ENCODE measurements around the gene SLC25A13.
"Not testable (repeated sequence)": the region's sequence is repeated elsewhere in the genome, so short reads cannot be mapped to it uniquely, and the experiment has no call there.

The SLC25A13 gene

DNA sequence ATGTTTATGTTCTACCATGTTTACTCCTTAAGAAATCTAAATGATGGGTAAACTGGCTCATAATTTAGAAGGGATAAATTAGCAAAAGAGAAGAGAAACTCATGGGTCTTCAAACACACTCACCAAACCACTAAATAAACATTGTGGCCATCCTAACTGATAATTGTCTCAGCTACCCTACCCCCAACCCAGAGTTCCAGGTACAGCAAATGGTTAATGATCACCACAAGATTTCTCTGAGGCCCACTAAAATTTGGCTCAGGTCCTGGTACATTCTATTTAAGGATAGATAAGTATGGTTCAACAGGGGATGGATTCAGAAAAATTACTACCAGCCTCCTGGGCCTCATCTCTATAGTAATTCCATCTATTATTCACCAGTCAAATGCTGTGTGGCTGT, 21.4 kb downstream of the SLC25A13 start:
- Mint-ChIP-seq H3K36me3 (peaks cover 12 to 18% of the 10 kb centered on the region in 2 donors), H3K4me3 (no peak overlapping the region), H3K9me3 (no peaks in the 10 kb centered on the region), H3K27ac (no peak overlapping the region), H3K4me1 (peaks cover 27 to 46% of the 10 kb centered on the region in 2 donors), H3K27me3 (no peaks in the 10 kb centered on the region)
- ATAC-seq (replicated peaks) (no peak), DNase-seq (no peak)

DNA sequence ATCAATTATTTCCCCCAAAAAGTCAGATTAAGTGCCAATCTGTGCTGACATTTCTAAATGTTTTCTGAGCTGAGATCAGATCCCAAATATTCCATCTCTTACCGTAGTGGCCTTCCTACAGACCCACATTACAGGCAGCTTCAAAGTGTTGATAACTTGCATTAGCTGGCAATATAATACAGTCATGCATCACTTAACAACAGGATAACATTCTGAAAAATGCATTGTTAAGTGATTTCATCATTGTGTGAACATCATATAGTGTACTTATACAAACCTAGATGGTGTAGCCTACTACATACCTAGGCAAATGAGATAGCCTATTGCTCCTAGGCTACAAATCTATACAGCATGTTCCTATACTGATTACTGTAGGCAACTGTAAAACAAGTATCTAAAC, 22.4 kb downstream of the SLC25A13 start:
- no peak overlapping the region for H3K27ac Mint-ChIP-seq
- no peak for ATAC-seq (replicated peaks)
- H3K36me3 Mint-ChIP-seq = peaks cover 22 to 28% of the 10 kb centered on the region in 2 donors
- no peak for DNase-seq
- H3K4me1 Mint-ChIP-seq = peaks cover 22 to 39% of the 10 kb centered on the region in 2 donors
- H3K9me3 Mint-ChIP-seq = no peaks in the 10 kb centered on the region
- no peak overlapping the region for H3K4me3 Mint-ChIP-seq
- no peaks in the 10 kb centered on the region for H3K27me3 Mint-ChIP-seq

DNA sequence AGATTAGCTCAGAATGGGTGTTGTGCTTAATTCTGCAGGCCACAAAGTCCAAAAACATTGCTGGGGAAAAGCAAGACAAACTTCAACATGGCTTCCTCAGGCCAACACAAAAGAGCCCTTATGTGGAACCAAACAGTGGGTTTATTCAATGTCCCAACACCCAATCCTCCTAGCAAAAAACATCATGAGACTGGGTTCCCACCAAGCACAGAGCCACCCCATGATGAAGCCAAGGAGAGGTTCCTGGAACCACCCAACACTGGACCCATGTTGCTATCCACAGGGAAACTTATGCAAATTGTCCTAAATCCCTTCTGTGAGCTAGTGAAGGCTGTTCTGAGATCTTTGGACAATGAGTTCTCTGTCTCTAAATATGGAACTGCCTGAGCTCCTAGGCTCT, 24.0 kb downstream of the SLC25A13 start:
- Mint-ChIP-seq H3K27me3 (no peaks in the 10 kb centered on the region), H3K4me1 (peaks cover 11 to 23% of the 10 kb centered on the region in 2 donors), H3K27ac (no peak overlapping the region), H3K36me3 (peaks cover 23 to 36% of the 10 kb centered on the region in 2 donors), H3K4me3 (no peak overlapping the region), H3K9me3 (no peaks in the 10 kb centered on the region)
- ATAC-seq (replicated peaks) (no peak), DNase-seq (no peak)

DNA sequence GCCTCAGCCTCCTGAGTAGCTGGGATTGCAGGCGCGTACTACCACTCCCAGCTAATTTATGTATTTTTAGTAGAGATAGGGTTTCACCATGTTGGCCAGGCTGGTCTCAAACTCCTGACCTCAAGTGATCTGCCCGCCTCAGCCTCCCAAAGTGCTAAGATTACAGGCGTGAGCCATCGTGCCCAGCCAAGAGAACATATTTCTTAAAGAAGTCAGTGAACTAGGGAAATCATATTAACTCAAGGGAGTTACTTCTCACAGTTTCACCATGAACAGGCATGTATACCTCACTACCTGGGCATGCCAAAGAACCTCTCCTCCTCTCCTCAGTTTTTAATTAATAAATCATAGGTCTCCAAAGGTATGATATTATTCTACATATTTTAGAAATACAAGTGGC, 24.5 kb downstream of the SLC25A13 start:
- not testable (repeated sequence) for H3K27ac Mint-ChIP-seq; H3K9me3 Mint-ChIP-seq; H3K4me3 Mint-ChIP-seq; DNase-seq; ATAC-seq (replicated peaks); H3K27me3 Mint-ChIP-seq
- Mint-ChIP-seq H3K4me1 (peaks cover 11 to 23% of the 10 kb centered on the region in 2 donors), H3K36me3 (peaks cover 21 to 37% of the 10 kb centered on the region in 2 donors)

DNA sequence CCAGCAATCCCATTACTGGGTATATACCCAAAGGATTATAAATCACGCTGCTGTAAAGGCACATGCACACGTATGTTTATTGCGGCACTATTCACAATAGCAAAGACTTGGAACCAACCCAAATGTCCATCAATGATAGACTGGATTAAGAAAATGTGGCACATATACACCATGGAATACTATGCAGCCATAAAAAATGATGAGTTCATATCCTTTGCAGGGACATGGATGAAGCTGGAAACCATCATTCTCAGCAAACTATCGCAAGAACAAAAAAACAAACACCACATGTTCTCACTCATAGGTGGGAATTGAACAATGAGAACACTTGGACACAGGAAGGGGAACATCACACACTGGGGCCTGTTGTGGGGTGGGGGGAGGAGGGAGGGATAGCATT, 28.0 kb downstream of the SLC25A13 start:
- peaks cover 40 to 62% of the 10 kb centered on the region in 2 donors for H3K36me3 Mint-ChIP-seq
- H3K27ac Mint-ChIP-seq; H3K4me3 Mint-ChIP-seq; DNase-seq; H3K27me3 Mint-ChIP-seq; H3K9me3 Mint-ChIP-seq; ATAC-seq (replicated peaks): not testable (repeated sequence)
- H3K4me1 Mint-ChIP-seq = peaks cover 16 to 42% of the 10 kb centered on the region in 2 donors

DNA sequence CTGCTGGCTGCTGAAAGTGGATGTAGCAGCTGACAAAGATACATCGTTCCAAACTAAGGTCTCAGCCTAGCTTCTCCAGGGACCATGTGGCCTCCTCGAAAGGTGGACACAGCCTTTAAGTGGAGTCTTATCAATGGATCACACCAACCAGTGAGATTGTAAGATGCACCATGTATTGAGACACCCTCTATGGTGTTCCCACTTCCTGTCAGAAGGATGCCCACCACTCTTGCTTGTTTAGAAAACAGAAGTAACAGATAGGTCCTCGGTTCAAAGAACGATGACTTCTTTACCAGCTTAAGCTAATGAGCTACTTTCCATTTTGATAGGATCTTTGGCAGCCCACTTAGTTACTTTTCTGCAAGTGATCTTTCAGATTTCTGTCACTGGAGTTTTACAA, 34.3 kb downstream of the SLC25A13 start:
- Mint-ChIP-seq H3K4me3 (peak overlapping the region; percentile 15 to 66), H3K36me3 (peaks cover 45 to 71% of the 10 kb centered on the region in 2 donors), H3K4me1 (peaks cover 49 to 68% of the 10 kb centered on the region in 2 donors), H3K27ac (peak overlapping the region; percentile 57), H3K9me3 (peaks cover 8 to 10% of the 10 kb centered on the region in 2 donors), H3K27me3 (no peaks in the 10 kb centered on the region)
- no peak for ATAC-seq (replicated peaks)
- DNase-seq = no peak

DNA sequence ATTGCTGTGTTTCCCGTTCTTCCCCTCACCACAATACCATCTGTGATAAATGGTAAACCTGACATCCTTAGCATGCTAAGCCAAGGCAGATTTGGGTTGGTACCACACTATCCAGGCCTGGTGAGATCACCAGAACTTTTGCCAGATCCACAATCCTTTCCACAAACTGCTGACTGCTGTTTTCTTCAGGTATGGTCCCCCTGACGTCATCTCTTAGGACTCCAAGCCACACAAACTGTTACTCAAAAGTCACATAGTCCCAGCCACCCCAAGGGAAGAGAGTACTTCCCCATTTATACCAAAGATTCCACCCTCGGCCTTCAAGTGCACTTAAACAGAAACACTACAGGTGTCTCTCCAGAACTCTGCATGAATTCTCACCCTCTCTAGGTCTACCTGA, 34.8 kb downstream of the SLC25A13 start:
- H3K4me1 Mint-ChIP-seq = peaks cover 48 to 63% of the 10 kb centered on the region in 2 donors
- H3K9me3 Mint-ChIP-seq = peaks cover 8 to 10% of the 10 kb centered on the region in 2 donors
- peak overlapping the region; percentile 57 for H3K27ac Mint-ChIP-seq
- ATAC-seq (replicated peaks) (peak; percentile 92 to 93), DNase-seq (peak; percentile 40)
- H3K4me3 Mint-ChIP-seq = peak overlapping the region; percentile 15 to 66
- H3K36me3 Mint-ChIP-seq = peaks cover 43 to 68% of the 10 kb centered on the region in 2 donors
- no peaks in the 10 kb centered on the region for H3K27me3 Mint-ChIP-seq

DNA sequence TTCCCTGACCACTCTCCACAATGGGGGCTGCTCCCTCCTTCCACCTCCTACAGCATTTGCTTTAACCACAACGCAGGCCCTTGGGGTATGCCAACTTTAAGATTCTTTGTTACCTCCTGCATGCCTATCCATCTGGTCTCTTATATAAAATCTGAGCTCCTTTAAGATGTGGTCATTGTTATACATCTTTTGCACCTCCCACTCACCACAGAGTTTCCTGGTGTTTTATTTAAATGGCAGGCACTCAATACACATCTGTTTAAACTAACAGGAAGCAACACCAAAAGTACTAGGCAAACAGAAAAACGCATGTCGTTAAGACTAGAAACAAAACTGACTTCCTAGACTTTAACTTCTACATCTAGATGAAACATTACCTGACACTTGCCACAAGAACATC, 36.3 kb downstream of the SLC25A13 start:
- peak; percentile 49 to 66 for ATAC-seq (replicated peaks)
- peak overlapping the region; percentile 57 for H3K27ac Mint-ChIP-seq
- H3K9me3 Mint-ChIP-seq = peaks cover 7 to 10% of the 10 kb centered on the region in 2 donors
- H3K36me3 Mint-ChIP-seq = peaks cover 36 to 60% of the 10 kb centered on the region in 2 donors
- H3K4me1 Mint-ChIP-seq = peaks cover 39 to 49% of the 10 kb centered on the region in 2 donors
- H3K27me3 Mint-ChIP-seq = no peaks in the 10 kb centered on the region
- no peak for DNase-seq
- no peak overlapping the region for H3K4me3 Mint-ChIP-seq

DNA sequence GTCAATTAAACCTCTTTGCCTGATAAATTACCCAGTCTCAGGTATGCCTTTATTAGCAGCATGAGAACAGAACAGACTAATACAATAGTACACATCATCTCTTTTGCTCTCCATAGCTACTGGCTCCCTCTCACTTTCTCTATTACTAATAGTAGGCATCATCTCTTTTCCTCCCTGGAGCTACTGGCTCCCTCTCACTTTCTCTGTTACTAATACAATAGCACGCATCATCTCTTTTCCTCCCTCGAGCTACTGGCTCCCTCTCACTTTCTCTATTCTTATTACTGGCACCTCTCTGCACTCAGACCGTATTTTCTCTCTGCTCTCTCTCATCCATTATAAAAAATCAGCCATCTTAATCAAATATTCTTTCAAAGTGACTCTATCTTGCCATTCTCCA, 37.1 kb downstream of the SLC25A13 start:
- H3K4me3 Mint-ChIP-seq = no peak overlapping the region
- H3K27ac Mint-ChIP-seq = peak overlapping the region; percentile 56
- H3K9me3 Mint-ChIP-seq = peaks cover 7 to 11% of the 10 kb centered on the region in 2 donors
- ATAC-seq (replicated peaks) (peak in 1 of 2 donors; percentile 39), DNase-seq (no peak)
- H3K27me3 Mint-ChIP-seq = no peaks in the 10 kb centered on the region
- H3K36me3 Mint-ChIP-seq = peaks cover 37 to 55% of the 10 kb centered on the region in 2 donors
- peaks cover 37 to 43% of the 10 kb centered on the region in 2 donors for H3K4me1 Mint-ChIP-seq

DNA sequence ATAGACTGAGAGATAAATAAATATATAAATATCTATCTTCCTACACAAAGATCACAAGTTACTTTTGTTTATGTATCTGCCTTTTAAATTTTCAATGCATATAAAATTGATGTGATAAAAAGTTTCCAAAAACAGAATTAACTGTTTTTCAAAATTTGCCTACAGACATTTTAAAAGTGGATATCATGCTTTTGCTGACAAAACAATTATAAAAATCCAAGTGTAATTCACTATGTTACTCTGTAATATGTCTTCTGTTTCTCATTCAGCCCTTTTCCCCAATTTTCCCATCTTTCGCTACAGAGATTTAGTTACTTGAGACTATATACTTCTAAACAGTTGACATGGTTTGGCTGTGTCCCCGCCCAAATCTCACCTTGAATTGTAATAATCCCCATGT, 37.7 kb downstream of the SLC25A13 start:
- Mint-ChIP-seq H3K36me3 (peaks cover 36 to 55% of the 10 kb centered on the region in 2 donors), H3K9me3 (peaks cover 7 to 17% of the 10 kb centered on the region in 2 donors), H3K27ac (no peak overlapping the region), H3K27me3 (no peaks in the 10 kb centered on the region), H3K4me1 (peaks cover 35 to 43% of the 10 kb centered on the region in 2 donors), H3K4me3 (no peak overlapping the region)
- ATAC-seq (replicated peaks) = no peak
- DNase-seq = no peak

DNA sequence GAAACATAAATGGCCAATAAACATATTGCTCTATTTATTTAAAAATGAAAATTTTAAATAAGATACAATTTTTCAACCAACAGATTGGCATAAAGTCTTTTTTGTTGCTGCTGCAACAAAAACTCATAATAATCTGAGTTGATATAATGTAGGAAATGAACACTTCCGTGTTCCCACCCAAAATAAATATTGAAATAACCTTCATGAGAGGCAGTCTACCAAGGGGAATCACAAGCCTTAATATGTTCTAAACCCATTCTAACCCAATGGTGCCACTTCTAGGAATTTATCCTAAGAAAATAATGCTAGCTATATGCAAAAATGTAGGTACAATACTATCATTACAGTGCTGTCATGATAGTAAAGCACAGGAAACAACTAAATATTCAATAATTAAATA, 39.1 kb downstream of the SLC25A13 start:
- Mint-ChIP-seq H3K27me3 (no peaks in the 10 kb centered on the region), H3K4me1 (peaks cover 32 to 41% of the 10 kb centered on the region in 2 donors), H3K9me3 (peaks cover 7 to 18% of the 10 kb centered on the region in 2 donors), H3K4me3 (no peak overlapping the region), H3K27ac (no peak overlapping the region), H3K36me3 (peaks cover 38 to 57% of the 10 kb centered on the region in 2 donors)
- no peak for DNase-seq
- no peak for ATAC-seq (replicated peaks)

DNA sequence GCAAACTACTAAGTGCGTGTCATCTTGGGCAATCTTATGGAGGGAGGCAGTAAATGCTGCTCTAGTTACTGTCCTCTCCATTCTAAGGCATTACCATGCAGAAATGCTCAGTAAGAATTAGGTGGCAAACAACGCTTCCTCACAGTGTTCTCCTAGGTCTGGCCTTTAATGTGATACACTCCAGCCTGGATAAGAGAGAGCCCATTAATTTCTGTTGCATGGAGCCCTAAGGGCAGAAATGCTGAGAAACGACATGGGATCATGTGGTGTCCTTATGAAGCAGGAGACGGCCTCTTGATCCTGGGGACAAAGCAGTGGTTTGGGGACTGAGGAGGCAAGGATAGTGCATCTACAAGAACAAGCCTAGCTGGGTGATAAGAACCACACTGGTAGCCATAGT, 44.0 kb downstream of the SLC25A13 start:
- Mint-ChIP-seq H3K27ac (no peak overlapping the region), H3K4me1 (peaks cover 4 to 15% of the 10 kb centered on the region in 2 donors), H3K36me3 (peaks cover 46 to 55% of the 10 kb centered on the region in 2 donors), H3K9me3 (peaks cover 4 to 9% of the 10 kb centered on the region in 2 donors), H3K27me3 (no peaks in the 10 kb centered on the region), H3K4me3 (no peak overlapping the region)
- ATAC-seq (replicated peaks) (no peak), DNase-seq (no peak)

DNA sequence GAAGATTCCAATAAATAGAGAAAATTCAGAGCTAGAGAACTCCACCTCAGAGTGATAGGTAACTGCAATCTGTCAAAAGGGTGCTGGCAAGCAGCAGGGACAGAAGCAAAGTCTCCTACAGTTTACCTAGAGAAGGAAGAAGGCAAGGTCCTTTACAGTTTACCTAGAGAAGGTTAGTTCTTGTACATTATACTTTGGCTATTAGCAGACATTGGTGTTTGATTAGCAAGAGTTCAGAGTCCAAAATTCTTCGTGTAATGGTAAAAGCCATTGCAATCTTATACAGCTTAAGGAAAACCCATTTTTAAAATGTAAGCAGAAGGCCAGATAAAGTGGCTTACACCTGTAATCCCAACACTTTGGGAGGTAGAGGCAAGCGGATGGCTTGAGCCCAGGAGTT, 45.9 kb downstream of the SLC25A13 start:
- H3K9me3 Mint-ChIP-seq = peaks cover 3 to 9% of the 10 kb centered on the region in 2 donors
- H3K4me3 Mint-ChIP-seq = no peak overlapping the region
- H3K27ac Mint-ChIP-seq = no peak overlapping the region
- DNase-seq (no peak), ATAC-seq (replicated peaks) (no peak)
- no peaks in the 10 kb centered on the region for H3K27me3 Mint-ChIP-seq
- H3K4me1 Mint-ChIP-seq = peaks cover 6 to 15% of the 10 kb centered on the region in 2 donors
- peaks cover 48 to 60% of the 10 kb centered on the region in 2 donors for H3K36me3 Mint-ChIP-seq

DNA sequence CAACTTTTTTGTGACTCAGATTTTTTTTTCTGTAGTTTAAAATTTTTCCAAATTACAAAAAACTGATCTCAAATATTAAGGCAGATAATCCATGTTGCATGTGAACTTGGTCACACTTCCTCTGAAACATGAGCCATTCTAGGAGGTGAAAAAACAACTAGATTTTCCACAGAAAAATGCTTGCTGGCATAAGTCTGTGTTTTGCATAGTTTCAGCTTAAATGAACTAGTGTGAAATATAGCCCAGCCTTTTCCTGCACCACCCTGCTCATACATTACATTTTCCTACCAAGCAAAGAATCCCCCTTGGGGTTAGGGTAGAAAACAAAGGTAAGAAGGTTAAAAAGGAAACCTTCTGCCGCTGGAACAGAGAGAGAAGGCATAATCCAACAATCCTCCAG, 48.2 kb downstream of the SLC25A13 start:
- DNase-seq (no peak), ATAC-seq (replicated peaks) (peak in 1 of 2 donors; percentile 23)
- Mint-ChIP-seq H3K27ac (no peak overlapping the region), H3K9me3 (peaks cover 0 to 6% of the 10 kb centered on the region in 2 donors), H3K4me3 (no peak overlapping the region), H3K4me1 (peaks cover 10 to 13% of the 10 kb centered on the region in 2 donors), H3K36me3 (peaks cover 49 to 65% of the 10 kb centered on the region in 2 donors), H3K27me3 (no peaks in the 10 kb centered on the region)

DNA sequence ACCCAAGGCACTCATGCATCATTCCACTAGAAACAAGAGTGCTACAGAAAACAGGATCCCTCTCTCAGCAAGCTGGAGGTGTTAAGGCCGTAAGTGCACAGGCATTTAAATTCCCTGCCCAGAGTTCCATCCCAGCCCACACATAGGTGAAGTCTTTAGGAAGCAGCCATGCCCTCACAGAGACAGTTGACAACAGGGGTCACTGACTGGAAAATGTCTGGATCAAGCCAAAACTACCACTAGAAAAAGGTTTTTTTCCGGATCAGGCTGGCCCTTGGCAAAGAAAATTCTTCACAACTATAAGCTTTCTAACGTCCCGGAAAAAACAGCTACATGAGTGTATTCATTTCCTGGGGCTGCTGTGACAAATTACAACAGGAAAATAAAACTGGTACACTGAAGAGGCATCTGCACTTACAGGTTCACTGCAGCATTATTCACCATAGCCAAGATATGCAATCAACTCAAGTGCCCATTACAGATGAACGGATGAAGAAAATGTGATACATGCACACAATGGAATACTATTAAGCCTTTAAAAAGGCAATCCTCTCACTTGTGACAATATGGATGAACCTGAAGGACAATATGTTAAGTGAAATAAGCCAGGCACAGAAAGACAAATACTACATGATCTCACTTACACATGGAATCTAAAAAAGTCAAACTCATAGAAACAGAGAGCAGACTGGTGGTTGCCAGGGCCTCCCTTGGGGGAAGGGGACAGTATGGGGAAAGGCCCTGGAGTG, 52.5 kb downstream of the SLC25A13 start:
- Mint-ChIP-seq H3K27me3 (no peaks in the 10 kb centered on the region), H3K9me3 (peaks cover 0 to 4% of the 10 kb centered on the region in 2 donors), H3K27ac (no peak overlapping the region), H3K36me3 (peaks cover 30 to 54% of the 10 kb centered on the region in 2 donors), H3K4me1 (peaks cover 10 to 14% of the 10 kb centered on the region in 2 donors), H3K4me3 (peak overlapping the region in 1 of 2 donors; percentile 18)
- no peak for DNase-seq
- ATAC-seq (replicated peaks) = peak; percentile 36 to 67
